OCI-LY1 (cell line): ENCODE results near the gene MAGEB3.

Experiments
- EZH2 ChIP-seq: fragments of 200-600 bp; sonication (generic), shearing (Covaris generic); IDR thresholded peaks from 2 replicates; pipeline ENCODE4 v1.8.0; 2017; ENCODE audit warnings: borderline replicate concordance, mixed run types, mild to moderate bottlenecking, antibody characterized with exemption, low read length, moderate library complexity, mixed read lengths
- TF ChIP-seq, protein P1 (sequence below): fragments of 200-600 bp; sonication (generic), shearing (Covaris generic); IDR thresholded peaks from 2 replicates; pipeline ENCODE4 v1.5.1; 2017; ENCODE audit warnings: mild to moderate bottlenecking, antibody characterized with exemption, low read length, moderate library complexity, mixed read lengths

- TF ChIP-seq, protein P1, sequence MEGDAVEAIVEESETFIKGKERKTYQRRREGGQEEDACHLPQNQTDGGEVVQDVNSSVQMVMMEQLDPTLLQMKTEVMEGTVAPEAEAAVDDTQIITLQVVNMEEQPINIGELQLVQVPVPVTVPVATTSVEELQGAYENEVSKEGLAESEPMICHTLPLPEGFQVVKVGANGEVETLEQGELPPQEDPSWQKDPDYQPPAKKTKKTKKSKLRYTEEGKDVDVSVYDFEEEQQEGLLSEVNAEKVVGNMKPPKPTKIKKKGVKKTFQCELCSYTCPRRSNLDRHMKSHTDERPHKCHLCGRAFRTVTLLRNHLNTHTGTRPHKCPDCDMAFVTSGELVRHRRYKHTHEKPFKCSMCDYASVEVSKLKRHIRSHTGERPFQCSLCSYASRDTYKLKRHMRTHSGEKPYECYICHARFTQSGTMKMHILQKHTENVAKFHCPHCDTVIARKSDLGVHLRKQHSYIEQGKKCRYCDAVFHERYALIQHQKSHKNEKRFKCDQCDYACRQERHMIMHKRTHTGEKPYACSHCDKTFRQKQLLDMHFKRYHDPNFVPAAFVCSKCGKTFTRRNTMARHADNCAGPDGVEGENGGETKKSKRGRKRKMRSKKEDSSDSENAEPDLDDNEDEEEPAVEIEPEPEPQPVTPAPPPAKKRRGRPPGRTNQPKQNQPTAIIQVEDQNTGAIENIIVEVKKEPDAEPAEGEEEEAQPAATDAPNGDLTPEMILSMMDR, result no peak
- TF ChIP-seq EZH2, result no peak
Observed at GRCh38 chrX:30183554-30183953, 46.9 kb upstream of the MAGEB3 start.
